Camera-type eye (tissue), 1 donor: ENCODE data around the gene EFHD2. TPM values are rescaled to one million over a fixed set of nuclear protein-coding genes. Genes with fewer than 3 reads are reported as not detected.

Source experiments
- total RNA-seq: library from RNA; depleted of rRNA; stranded (reverse); fragments of >200 nt; gene quantifications from one replicate; pipeline ENCODE4 v1.2.3, GENCODE V29; 2014

EFHD2 gene
- total RNA-seq: 19.4 TPM

GRCh38 chr1:15409388-15410222, at the start of gene EFHD2:
TSS of gene EFHD2 (plus strand) at chr1:15409888. CDS start at chr1:15409972, 84 bp downstream.

GRCh38 chr1:15456313-15456954, 46.7 kb downstream of the EFHD2 start, which contains the start of gene CELA2A:
TSS of gene CELA2A (plus strand) at chr1:15456732. CDS start at chr1:15456754, 22 bp downstream.

GRCh38 chr1:15475752-15476314, 66.1 kb downstream of the EFHD2 start, which contains the start of gene CELA2B:
TSS of gene CELA2B (plus strand) at chr1:15476104. CDS start at chr1:15476126, 22 bp downstream.

Other genes starting within 250 kb of the EFHD2 start
- 3.3 TPM for gene FHAD1, start 162.7 kb upstream of the EFHD2 start, total RNA-seq
- gene CTRC, start 28.6 kb downstream of the EFHD2 start, total RNA-seq: not detected
- not detected for gene CELA2A, start 46.8 kb downstream of the EFHD2 start, total RNA-seq
- gene CELA2B, start 66.2 kb downstream of the EFHD2 start, total RNA-seq: not detected
- 13.2 TPM for gene CASP9, start 114.3 kb downstream of the EFHD2 start, total RNA-seq
- gene DNAJC16, start 117.0 kb downstream of the EFHD2 start, total RNA-seq: 32.6 TPM
- gene AGMAT, start 175.2 kb downstream of the EFHD2 start, total RNA-seq: 1.2 TPM
- gene DDI2, start 207.6 kb downstream of the EFHD2 start, total RNA-seq: 58.7 TPM